GM12878 (cell line): ENCODE results near the gene NPIPB6. TPM values are rescaled to one million over a fixed set of nuclear protein-coding genes. Genes with fewer than 3 reads are reported as not detected.

Experiments used
- ATAC-seq: fragments of 200-7000 bp; cut with Tn5 transposase; 3 replicates; pipeline ENCODE4 v1.9.1; 2020; ENCODE audit warnings: mild to moderate bottlenecking, moderate library complexity
- BruUV-seq: library from RNA; stranded (reverse); fragments of 400-500 nt; replicated peaks from 2 replicates; lab custom pipeline; 2021; lab: Mats Ljungman, UMichigan
- CTCF ChIA-PET: fragments of 300-600 bp; sonication (Branson Sonifier 250); formaldehyde crosslinking; extraction: SDS; loops from one replicate; lab custom pipeline; 2021; ENCODE audit warnings: inconsistent platforms; lab: Yijun Ruan, JAX
- POLR2A ChIA-PET: fragments of 350-600 bp; formaldehyde crosslinking; extraction: SDS; loops from one replicate; lab custom pipeline; 2021; ENCODE audit warnings: inconsistent platforms; lab: Charles Lee
- RAD21 ChIA-PET: fragments of 300-600 bp; sonication (Branson Sonifier 250); formaldehyde crosslinking; loops from one replicate; lab custom pipeline; 2023; ENCODE audit warnings: antibody characterized with exemption; ENCODE audit not compliant: unreplicated experiment; lab: Charles Lee
- SMC1A ChIA-PET: fragments of 300-600 bp; sonication (Branson Sonifier 250); formaldehyde crosslinking; loops from one replicate; lab custom pipeline; 2023; ENCODE audit not compliant: unreplicated experiment, uncharacterized antibody; lab: Charles Lee
- DNase-seq: peaks from one replicate; pipeline ENCODE4 v3.0.0-alpha.2; 2011; ENCODE audit warnings: low read depth, low spot score
- FAIRE-seq: peaks from 3 replicates; lab custom pipeline; 2011; peaks lifted over from hg19 to GRCh38; lab: Jason Lieb, UNC
- H2AFZ ChIP-seq: 2 replicates; pipeline ENCODE4 v1.6.0; 2011; ENCODE audit warnings: low read depth, low read length, control low read depth; ENCODE audit not compliant: control insufficient read depth
- H3K27ac ChIP-seq: 2 replicates; pipeline ENCODE4 v1.5.1; 2011; ENCODE audit warnings: control low read depth; ENCODE audit not compliant: control insufficient read depth, insufficient read depth
- H3K27me3 ChIP-seq, 2 experiments: replicated peaks in 1 of 2; 2 replicates each; pipeline versions ENCODE4 v1.6.0 to v1.6.1; 2011; ENCODE audit warnings: low read length in 1 of 2; ENCODE audit not compliant: control insufficient read depth in 2 of 2, insufficient read depth in 2 of 2
- H3K36me3 ChIP-seq, 2 experiments: 2 replicates each; pipeline ENCODE4 v1.5.1; 2011; ENCODE audit warnings: low read length in 1 of 2; ENCODE audit not compliant: control insufficient read depth in 2 of 2, insufficient read depth in 2 of 2
- H3K4me1 ChIP-seq: 2 replicates; pipeline ENCODE4 v1.6.1; 2011; ENCODE audit warnings: mild to moderate bottlenecking, low read length, moderate library complexity, mixed read lengths; ENCODE audit not compliant: control insufficient read depth, insufficient read depth
- H3K4me2 ChIP-seq: 2 replicates; pipeline ENCODE4 v1.6.0; 2011; ENCODE audit warnings: control low read depth; ENCODE audit not compliant: control insufficient read depth, insufficient read depth
- H3K4me3 ChIP-seq: fragments of 200-600 bp; sonication (generic); 2 replicates; pipeline ENCODE4 v1.5.1; 2016
- H3K79me2 ChIP-seq: 2 replicates; pipeline ENCODE4 v1.6.0; 2011; ENCODE audit warnings: low read length; ENCODE audit not compliant: control insufficient read depth, insufficient read depth
- H3K9ac ChIP-seq: 2 replicates; pipeline ENCODE4 v1.8.0; 2011; ENCODE audit warnings: low read length, control low read depth, mixed read lengths; ENCODE audit not compliant: control insufficient read depth, insufficient read depth
- H3K9me3 ChIP-seq: replicated peaks from 3 replicates; pipeline ENCODE4 v1.5.1; 2011; ENCODE audit warnings: mild to moderate bottlenecking, low read length; ENCODE audit not compliant: control insufficient read depth, insufficient read depth
- H4K20me1 ChIP-seq: 2 replicates; pipeline ENCODE4 v1.6.0; 2011; ENCODE audit not compliant: control insufficient read depth, insufficient read depth
- CREM ChIP-seq: IDR thresholded peaks from 2 replicates; pipeline ENCODE4 v1.6.1; 2014; ENCODE audit warnings: antibody characterized with exemption, low read depth
- EZH2 ChIP-seq: IDR thresholded peaks from 2 replicates; pipeline ENCODE4 v1.6.1; 2012; ENCODE audit warnings: low read depth, mild to moderate bottlenecking, control low read depth, inconsistent platforms, low read length, borderline replicate concordance; ENCODE audit not compliant: control insufficient read depth
- NFYA ChIP-seq: IDR thresholded peaks from 2 replicates; pipeline ENCODE4 v1.6.1; 2011; ENCODE audit warnings: low read depth, mild to moderate bottlenecking, low read length, improper control_type of control experiment, borderline replicate concordance
- RAD21 ChIP-seq: IDR thresholded peaks from 2 replicates; pipeline ENCODE4 v1.6.1; 2011; ENCODE audit warnings: mild to moderate bottlenecking, low read depth, low read length, moderate library complexity; ENCODE audit not compliant: insufficient read depth
- RCOR1 ChIP-seq: conservative IDR thresholded peaks from 2 replicates; pipeline ENCODE4 v1.6.1; 2012; ENCODE audit warnings: low read depth, low read length, improper control_type of control experiment
- RUNX3 ChIP-seq: IDR thresholded peaks from 2 replicates; pipeline ENCODE4 v1.6.1; 2012; ENCODE audit warnings: low read length, inconsistent platforms
- SMC3 ChIP-seq: IDR thresholded peaks from 2 replicates; pipeline ENCODE4 v1.6.1; 2011; ENCODE audit warnings: low read length, improper control_type of control experiment, borderline replicate concordance
- YY1 ChIP-seq: IDR thresholded peaks from 2 replicates; pipeline ENCODE4 v1.6.1; 2011; ENCODE audit warnings: low read depth, mild to moderate bottlenecking, low read length
- ZBTB11 ChIP-seq: fragments of 450-650 bp; formaldehyde crosslinking; IDR thresholded peaks from 2 replicates; pipeline ENCODE4 v1.5.0; 2022; ENCODE audit warnings: mild to moderate bottlenecking, missing genetic modification characterization
- WGBS: methylation state at CpG from one replicate; pipeline ENCODE4 v1.1.6; 2016; ENCODE audit warnings: low lambda C conversion rate; ENCODE audit not compliant: insufficient replicate concordance, insufficient coverage; ENCODE audit errors: missing lambda C conversion rate; 5-methylcytosine and 5-hydroxymethylcytosine counted together
- in situ Hi-C: fragments of 300-500 bp; cut with MboI; formaldehyde crosslinking; loops from 9 replicates; pipeline ENCODE4 v1.14.3; 2018; ENCODE audit warnings: mixed read lengths
- intact Hi-C: fragments of 100-400 bp; cut with micrococcal nuclease; formaldehyde crosslinking; loops from one replicate; pipeline ENCODE4 v1.14.2; 2022; ENCODE audit not compliant: unreplicated experiment
- polyA plus RNA-seq, 11 experiments: library from polyadenylated mRNA; depleted of rRNA in 4 of 11; unstranded in 6 of 11; stranded (reverse) in 5 of 11; fragments of >200 nt; fragmentation: Nextera tagmentation in 4 of 11; fragmentation: Illumina TruSeq in 1 of 11; extraction: Ambion mirVana in 4 of 11; extraction: Trizol in 1 of 11; gene quantifications; 1 replicate in 1 of 11; 2 replicates in 10 of 11; pipeline versions ENCODE4 v1.2.1 to v1.2.3, GENCODE V29; 2011 to 2016; ENCODE audit warnings: inconsistent platforms in 2 of 11, missing spikeins in 2 of 11, low read depth in 1 of 11
- total RNA-seq, 4 experiments: library from RNA; depleted of rRNA in 3 of 4; stranded (reverse); fragments of >200 nt in 3 of 4; fragmentation: Illumina TruSeq in 1 of 4; extraction: Trizol in 1 of 4; gene quantifications; 2 replicates each; pipeline versions ENCODE4 v1.2.1 to v1.2.3, GENCODE V29; 2013 to 2021
- TF ChIP-seq, protein P1 (sequence below): IDR thresholded peaks from 2 replicates; pipeline ENCODE4 v1.6.1; 2011; ENCODE audit warnings: borderline replicate concordance, low read depth, mild to moderate bottlenecking, moderate library complexity, mixed read lengths, low read length; ENCODE audit not compliant: insufficient read depth; ENCODE audit errors: extremely low read length
- TF ChIP-seq, protein P2 (sequence below): IDR thresholded peaks from 2 replicates; pipeline ENCODE4 v1.6.1; 2011; ENCODE audit warnings: borderline replicate concordance, low read depth, mild to moderate bottlenecking, moderate library complexity, low read length; ENCODE audit not compliant: insufficient read depth, poor library complexity, severe bottlenecking

NPIPB6 gene
- total and polyA plus RNA-seq, 10 of the 15 experiments (the other 5 are each of a cell fraction or from before 2014, with no cell fraction given) = 0.24 to 0.76 (median 0.44) TPM; not detected in 5

DNA sequence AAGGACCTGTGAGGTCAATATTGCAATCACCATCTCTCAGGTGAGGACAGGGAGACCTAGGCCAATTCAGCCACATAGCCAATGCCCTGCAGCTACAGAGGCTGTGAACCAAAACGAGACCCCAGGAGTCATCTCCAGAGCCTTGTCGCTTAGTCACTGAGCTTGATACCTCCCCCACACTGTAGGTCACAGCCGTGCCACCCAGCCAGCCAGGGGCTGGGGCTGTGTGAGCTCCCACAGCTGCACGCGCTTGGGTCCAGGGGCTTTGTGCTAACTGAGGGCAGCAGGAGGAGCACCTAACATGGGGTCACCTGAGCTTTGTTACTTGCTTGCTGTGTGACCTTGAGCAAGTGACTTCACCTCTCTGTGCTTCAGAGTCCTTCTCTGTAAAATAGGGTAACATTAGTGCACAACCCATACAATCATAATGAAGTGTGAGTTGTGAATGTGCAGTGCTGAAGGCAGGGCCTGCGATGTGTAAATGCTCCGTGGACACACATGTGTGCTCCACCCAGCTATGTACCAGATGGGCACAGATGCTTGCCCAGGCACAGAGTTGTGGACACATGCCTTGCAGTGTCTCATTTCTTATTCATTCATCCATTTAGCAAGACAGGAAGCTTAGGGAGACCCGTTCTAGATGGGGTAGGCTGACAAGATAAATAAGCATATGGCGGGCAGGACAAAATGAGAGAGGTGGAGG, 45.1 kb downstream of the NPIPB6 start (continued):
- TF ChIP-seq, protein P1, sequence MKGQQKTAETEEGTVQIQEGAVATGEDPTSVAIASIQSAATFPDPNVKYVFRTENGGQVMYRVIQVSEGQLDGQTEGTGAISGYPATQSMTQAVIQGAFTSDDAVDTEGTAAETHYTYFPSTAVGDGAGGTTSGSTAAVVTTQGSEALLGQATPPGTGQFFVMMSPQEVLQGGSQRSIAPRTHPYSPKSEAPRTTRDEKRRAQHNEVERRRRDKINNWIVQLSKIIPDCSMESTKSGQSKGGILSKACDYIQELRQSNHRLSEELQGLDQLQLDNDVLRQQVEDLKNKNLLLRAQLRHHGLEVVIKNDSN = no peak

DNA sequence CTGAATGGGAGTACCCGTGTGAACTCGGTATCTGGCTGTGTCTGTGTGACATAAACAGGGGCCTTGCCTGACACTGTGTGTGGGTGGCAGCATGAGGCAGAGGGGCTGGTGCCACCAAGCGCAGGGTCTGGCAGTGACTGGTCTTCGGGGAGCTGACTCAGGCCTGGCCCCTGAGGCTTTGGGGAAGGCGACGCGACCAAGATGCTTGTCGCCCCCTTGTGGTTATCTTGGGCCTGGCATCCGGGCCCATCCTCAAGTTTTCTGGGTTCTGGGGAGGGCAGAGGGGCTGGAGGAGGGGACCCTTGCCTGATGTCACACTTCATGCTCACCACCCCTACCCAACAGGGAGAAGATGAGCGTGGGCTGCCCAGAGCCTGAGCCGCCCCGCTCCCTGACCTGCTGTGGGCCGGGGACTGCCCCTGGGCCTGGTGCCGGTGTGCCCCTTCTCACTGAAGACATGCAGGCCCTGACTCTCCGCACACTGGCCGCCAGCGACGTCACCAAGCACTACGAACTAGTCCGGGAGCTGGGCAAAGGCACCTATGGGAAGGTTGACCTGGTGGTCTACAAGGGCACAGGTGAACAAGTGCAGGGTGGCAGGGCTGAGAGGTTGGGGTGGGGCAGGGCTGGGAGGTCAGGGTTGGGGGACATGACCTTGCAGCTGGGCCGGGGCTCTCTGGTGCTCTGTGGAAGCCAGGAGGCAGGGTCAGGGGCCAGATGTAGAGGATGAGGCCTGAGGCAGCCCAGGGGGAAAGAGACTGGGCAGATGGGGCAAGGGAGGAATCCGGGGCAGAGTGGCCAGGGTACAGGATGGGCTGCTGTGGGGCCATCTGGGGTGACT, 46.0 kb downstream of the NPIPB6 start:
- no peak overlapping the region for H3K27ac ChIP-seq
- intact Hi-C loops = loop anchor here (1.0 kb wide), 1 partner anchor 40 kb away; no protein-coding TSS in a partner anchor
- SMC1A ChIA-PET = interaction anchor here (0.9 to 1.6 kb wide), 4 partner anchors 36 to 43 kb away, joined by 3 to 6 read pairs (median 4); no protein-coding TSS in a partner anchor
- H3K27me3 ChIP-seq = no peaks in the 10 kb centered on the region
- no peaks in the 10 kb centered on the region for H3K9me3 ChIP-seq
- in situ Hi-C loops = no loop called here
- CTCF ChIA-PET = interaction anchor here (0.6 to 4.0 kb wide), 6 partner anchors 32 to 536 kb away, joined by 3 to 20 read pairs (median 4); no protein-coding TSS in a partner anchor
- no peak overlapping the region for H2AFZ ChIP-seq
- H3K36me3 ChIP-seq = no peaks in the 10 kb centered on the region
- 23% methylated on average over 21 of the region's 22 CpGs for WGBS
- peak; percentile 59 for FAIRE-seq
- H3K9ac ChIP-seq = no peak overlapping the region
- POLR2A ChIA-PET = no interaction called here
- RAD21 ChIA-PET = interaction anchor here (1.1 kb wide), 1 partner anchor 23 kb away, joined by 3 read pairs; no protein-coding TSS in a partner anchor
- no peaks in the 10 kb centered on the region for H3K79me2 ChIP-seq
- peak; percentile 86 for ATAC-seq
- H3K4me2 ChIP-seq = no peak overlapping the region
- no peak overlapping the region for H3K4me3 ChIP-seq
- DNase-seq = no peak
- H4K20me1 ChIP-seq = no peaks in the 10 kb centered on the region
- no peaks in the 10 kb centered on the region for H3K4me1 ChIP-seq
- no TSS peak for BruUV-seq
- TF ChIP-seq YY1 = peak; percentile 48; the same call in 1 of the 2 replicates
- TF ChIP-seq CREM = peak; percentile 24; the same call in 1 of the 2 replicates
- TF ChIP-seq, protein P2, sequence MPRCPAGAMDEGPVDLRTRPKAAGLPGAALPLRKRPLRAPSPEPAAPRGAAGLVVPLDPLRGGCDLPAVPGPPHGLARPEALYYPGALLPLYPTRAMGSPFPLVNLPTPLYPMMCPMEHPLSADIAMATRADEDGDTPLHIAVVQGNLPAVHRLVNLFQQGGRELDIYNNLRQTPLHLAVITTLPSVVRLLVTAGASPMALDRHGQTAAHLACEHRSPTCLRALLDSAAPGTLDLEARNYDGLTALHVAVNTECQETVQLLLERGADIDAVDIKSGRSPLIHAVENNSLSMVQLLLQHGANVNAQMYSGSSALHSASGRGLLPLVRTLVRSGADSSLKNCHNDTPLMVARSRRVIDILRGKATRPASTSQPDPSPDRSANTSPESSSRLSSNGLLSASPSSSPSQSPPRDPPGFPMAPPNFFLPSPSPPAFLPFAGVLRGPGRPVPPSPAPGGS = no peak
- no peak for TF ChIP-seq NFYA
- peak; percentile 38; the same call in 1 of the 2 replicates for TF ChIP-seq RUNX3
- peak; percentile 70 for TF ChIP-seq RAD21
- no peak for TF ChIP-seq EZH2
- no peak for TF ChIP-seq RCOR1
- TF ChIP-seq SMC3 = peak; percentile 89
- no peak for TF ChIP-seq ZBTB11
